GM19238 (cell line): ENCODE measurements around the gene ASPA.
"Not testable (repeated sequence)": the region's sequence is repeated elsewhere in the genome, so short reads cannot be mapped to it uniquely, and the experiment has no call there.

ENCODE experiments used
- DNase-seq: peaks from one replicate; pipeline ENCODE4 v3.0.0; 2011; ENCODE audit warnings: low spot score; ENCODE audit not compliant: insufficient read length

The ASPA gene

GRCh38 chr17:3475812-3476610 lies at the start of gene ASPA:
TSS of gene ASPA (plus strand) at chr17:3475997. CDS start at chr17:3476160, 163 bp downstream.
- DNase-seq, result no peak

- DNase-seq, result not testable (repeated sequence)
Measured at GRCh38 chr17:3433215-3433614, 42.6 kb upstream of the ASPA start.

- no peak for DNase-seq
Measured at GRCh38 chr17:3433741-3434140, 42.1 kb upstream of the ASPA start, which contains the start of gene OR1E2. TSS of gene OR1E2 (minus strand) at chr17:3433841. CDS start at chr17:3433841, 0 bp downstream.

GRCh38 chr17:3438368-3438767 lies 37.4 kb upstream of the ASPA start:
- DNase-seq, result no peak

- DNase-seq, result no peak
Measured at GRCh38 chr17:3440451-3440850, 35.3 kb upstream of the ASPA start.

GRCh38 chr17:3447625-3448024 lies 28.2 kb upstream of the ASPA start:
- no peak for DNase-seq

GRCh38 chr17:3448059-3448665 lies 27.6 kb upstream of the ASPA start:
- DNase-seq, result no peak

GRCh38 chr17:3466355-3466754 lies 9.4 kb upstream of the ASPA start:
- DNase-seq, result not testable (repeated sequence)

- DNase-seq, result no peak
Measured at GRCh38 chr17:3469529-3469928, 6.3 kb upstream of the ASPA start.

GRCh38 chr17:3471599-3471998 lies 4.2 kb upstream of the ASPA start, which contains the start of gene SPATA22:
TSS of gene SPATA22 (minus strand) at chr17:3471819. CDS start at chr17:3469325, 2,494 bp downstream.
- no peak for DNase-seq

GRCh38 chr17:3472137-3472536 lies 3.7 kb upstream of the ASPA start:
- no peak for DNase-seq

- no peak for DNase-seq
Measured at GRCh38 chr17:3474212-3474611, 1.6 kb upstream of the ASPA start.

- no peak for DNase-seq
Measured at GRCh38 chr17:3475251-3475685, 529 bp upstream of the ASPA start.

GRCh38 chr17:3479988-3480387 lies 4.2 kb downstream of the ASPA start:
- no peak for DNase-seq

- DNase-seq, result no peak
Measured at GRCh38 chr17:3482852-3483251, 7.1 kb downstream of the ASPA start.

GRCh38 chr17:3485481-3486068 lies 9.8 kb downstream of the ASPA start:
- no peak for DNase-seq

GRCh38 chr17:3497101-3497500 lies 21.3 kb downstream of the ASPA start:
- DNase-seq, result no peak

GRCh38 chr17:3501344-3501743 lies 25.5 kb downstream of the ASPA start:
- DNase-seq, result no peak

- no peak for DNase-seq
Measured at GRCh38 chr17:3502466-3502865, 26.7 kb downstream of the ASPA start.

- DNase-seq, result no peak
Measured at GRCh38 chr17:3503285-3503684, 27.5 kb downstream of the ASPA start.

GRCh38 chr17:3505008-3505407 lies 29.2 kb downstream of the ASPA start:
- no peak for DNase-seq

GRCh38 chr17:3506054-3506453 lies 30.3 kb downstream of the ASPA start:
- no peak for DNase-seq
